ENCODE measurements around the gene TM9SF1. TPM values are rescaled to one million over a fixed set of nuclear protein-coding genes. Genes with fewer than 3 reads are reported as not detected.

Gene TM9SF1
- total and polyA plus RNA-seq, 2 of the 4 experiments (the other 2 are of a cell fraction): 40.4 to 65.6 TPM

GRCh38 chr14:24164518-24164991 lies 30.7 kb downstream of the TM9SF1 start:
- POLR2A ChIA-PET (ENCODE audit: unreplicated experiment): no interaction called here
- no TSS peak for BruUV-seq (replicated peaks)
- no peaks in the 10 kb centered on the region for H4K20me1 ChIP-seq (ENCODE audit: insufficient read depth, low read length)
- CTCF ChIA-PET: no interaction called here
- H3K27me3 ChIP-seq (ENCODE audit: control insufficient read depth, insufficient read depth, low read length): no peaks in the 10 kb centered on the region
- H3K9me1 ChIP-seq (ENCODE audit: insufficient read depth, low read length): peaks cover 9% of the 10 kb centered on the region
- no peaks in the 10 kb centered on the region for H3K9me3 ChIP-seq (ENCODE audit: control insufficient read depth, insufficient read depth, low read length)
- no peak overlapping the region for H2AFZ ChIP-seq (replicated peaks; ENCODE audit: low read length, poor library complexity)
- peaks cover 7% of the 10 kb centered on the region for H3K4me1 ChIP-seq (ENCODE audit: control insufficient read depth, insufficient read depth, low read length)
- H3K27ac ChIP-seq (ENCODE audit: insufficient read depth, low read length): no peak overlapping the region
- peaks cover 12 to 40% of the 10 kb centered on the region in 2 experiments; a peak in 3 of 4 replicates for H3K79me1 ChIP-seq (ENCODE audit: low read depth in 1 of 2, low read length in 2 of 2)
- no peak overlapping the region for H4K91ac ChIP-seq (ENCODE audit: insufficient read depth, low read depth, low read length)
- DNase-seq (no peak), ATAC-seq (ENCODE audit: low read depth) (no peak)
- H3K18ac ChIP-seq (ENCODE audit: low read depth, low read length): no peak overlapping the region
- TF ChIP-seq BHLHE40 (IDR thresholded peaks at IDR 0.05; ENCODE audit: low read depth, low read length) (no peak), ELK1 (IDR thresholded peaks at IDR 0.05; ENCODE audit: borderline replicate concordance, low read depth, low read length) (no peak), NFE2L2 (IDR thresholded peaks at IDR 0.05; ENCODE audit: low read depth, low read length) (no peak), CEBPB (IDR thresholded peaks at IDR 0.05; ENCODE audit: low read depth, low read length) (no peak), RFX5 (IDR thresholded peaks at IDR 0.05; ENCODE audit: low read depth, low read length) (no peak)
- H3K23ac ChIP-seq (ENCODE audit: low read depth, low read length): no peak overlapping the region
- no peak overlapping the region for H2AK5ac ChIP-seq (ENCODE audit: low read depth, low read length)
- WGBS, 2 experiments (ENCODE audit: extremely low coverage in 2 of 2, insufficient read length in 1 of 2): 100% methylated on average over 4 of the region's 14 CpGs; no CpG with 5 or more reads in 1 of the 2 experiments
- no peak overlapping the region for H4K5ac ChIP-seq (ENCODE audit: low read depth, low read length)
- peaks cover 60% of the 10 kb centered on the region for H3K36me3 ChIP-seq (ENCODE audit: control insufficient read depth, insufficient read depth, low read length)
- H3K4me3 ChIP-seq (ENCODE audit: insufficient read depth, low read depth, low read length): no peak overlapping the region
- H2BK20ac ChIP-seq (ENCODE audit: low read depth, low read length): no peak overlapping the region
- no peak overlapping the region for H3K56ac ChIP-seq (ENCODE audit: extremely low read depth, insufficient read depth, low read length)
- no peak overlapping the region for H3K14ac ChIP-seq (replicated peaks; ENCODE audit: low read depth, low read length)
- no peak overlapping the region for H2BK120ac ChIP-seq (ENCODE audit: low read depth, low read length)
- no peak overlapping the region for H4K8ac ChIP-seq (ENCODE audit: low read depth in 2 of 2, low read length in 2 of 2)
- no peak overlapping the region for H2BK15ac ChIP-seq (ENCODE audit: low read depth, low read length)
- H3K9ac ChIP-seq (ENCODE audit: low read depth, low read length): no peak overlapping the region
- H2AK9ac ChIP-seq (replicated peaks; ENCODE audit: low read depth, low read length, poor library complexity): peak overlapping the region; percentile 28
- H3K4me2 ChIP-seq (ENCODE audit: low read depth, low read length): no peak overlapping the region
- dilution Hi-C loops (cut with HindIII; ENCODE audit: low sequenced_read_pairs, unreplicated experiment): no loop called here
- in situ Hi-C loops (cut with MboI; ENCODE audit: low sequenced_read_pairs): no loop called here
- no peak overlapping the region for H2BK5ac ChIP-seq (ENCODE audit: low read depth, low read length, poor library complexity, severe bottlenecking)
- no peak overlapping the region for H3K4ac ChIP-seq (ENCODE audit: low read depth, low read length)
- intact Hi-C loops (cut with micrococcal nuclease): no loop called here
